ENCODE results near the gene GPC1. TPM values are rescaled to one million over a fixed set of nuclear protein-coding genes. Genes with fewer than 3 reads are reported as not detected.

Gene GPC1
- total RNA-seq, 3 donors from 2014 or later: 13.8 to 56.3 (median 21.0) TPM

- Histone ChIP-seq H3K4me1 (peaks cover 8 to 10% of the 10 kb centered on the region in 2 donors), H3K4me3 (no peak overlapping the region), H3K27ac (peak overlapping the region in 1 of 2 donors; percentile 52), H3K27me3 (peaks cover 0 to 3% of the 10 kb centered on the region in 2 donors), H3K9me3 (no peaks in the 10 kb centered on the region), H3K36me3 (no peaks in the 10 kb centered on the region)
- TF ChIP-seq CTCF (IDR thresholded peaks at IDR 0.05) (no peak), POLR2A (IDR thresholded peaks at IDR 0.05) (no peak), POLR2AphosphoS5 (IDR thresholded peaks at IDR 0.05) (no peak)
- DNase-seq (ENCODE audit: low spot score in 2 of 2): no peak
- intact Hi-C loops (cut with DNase I; ENCODE audit: low total_unique reads): no loop called here
These were observed 15.7 kb downstream of the GPC1 start for GRCh38 chr2:240451108-240451611.

- Histone ChIP-seq H3K27me3 (peaks cover 0 to 3% of the 10 kb centered on the region in 2 donors), H3K9me3 (no peaks in the 10 kb centered on the region), H3K4me1 (peaks cover 8 to 13% of the 10 kb centered on the region in 2 donors), H3K27ac (peak overlapping the region in 1 of 2 donors; percentile 52), H3K4me3 (peak overlapping the region; percentile 44 to 94 (median 67)), H3K36me3 (no peaks in the 10 kb centered on the region)
- intact Hi-C loops (cut with DNase I; ENCODE audit: low total_unique reads): no loop called here
- TF ChIP-seq POLR2A (IDR thresholded peaks at IDR 0.05) (no peak), CTCF (IDR thresholded peaks at IDR 0.05) (no peak), POLR2AphosphoS5 (IDR thresholded peaks at IDR 0.05) (no peak)
- DNase-seq (ENCODE audit: low spot score in 2 of 2): no peak
These were observed 16.5 kb downstream of the GPC1 start for GRCh38 chr2:240451791-240452461.

- Histone ChIP-seq H3K27me3 (peaks cover 0 to 3% of the 10 kb centered on the region in 2 donors), H3K36me3 (no peaks in the 10 kb centered on the region), H3K9me3 (no peaks in the 10 kb centered on the region), H3K4me3 (peak overlapping the region; percentile 44 to 94 (median 67)), H3K4me1 (peaks cover 8 to 13% of the 10 kb centered on the region in 2 donors), H3K27ac (peak overlapping the region in 1 of 2 donors; percentile 52)
- intact Hi-C loops (cut with DNase I; ENCODE audit: low total_unique reads): no loop called here
- no peak for DNase-seq (ENCODE audit: low spot score in 2 of 2)
- TF ChIP-seq POLR2AphosphoS5 (IDR thresholded peaks at IDR 0.05) (no peak), CTCF (IDR thresholded peaks at IDR 0.05) (no peak), POLR2A (IDR thresholded peaks at IDR 0.05) (no peak)
These were observed 17.2 kb downstream of the GPC1 start for GRCh38 chr2:240452462-240453256.

- peaks cover 0 to 3% of the 10 kb centered on the region in 2 donors for H3K27me3 ChIP-seq
- no peak for DNase-seq (ENCODE audit: low spot score in 2 of 2)
- TF ChIP-seq POLR2A (IDR thresholded peaks at IDR 0.05): no peak
- no peak for TF ChIP-seq POLR2AphosphoS5 (IDR thresholded peaks at IDR 0.05)
- TF ChIP-seq CTCF (IDR thresholded peaks at IDR 0.05): no peak
- no peaks in the 10 kb centered on the region for H3K9me3 ChIP-seq
- H3K27ac ChIP-seq: peak overlapping the region in 1 of 2 donors; percentile 43
- H3K4me1 ChIP-seq: peaks cover 8 to 13% of the 10 kb centered on the region in 2 donors
- H3K4me3 ChIP-seq: peak overlapping the region in 2 of 3 donors; percentile 67 to 94
- H3K36me3 ChIP-seq: no peaks in the 10 kb centered on the region
- intact Hi-C loops (cut with DNase I; ENCODE audit: low total_unique reads): no loop called here
These were observed 18.1 kb downstream of the GPC1 start for GRCh38 chr2:240453461-240454105.
